Measurements from ENCODE around the gene MYOC. TPM values are rescaled to one million over a fixed set of nuclear protein-coding genes. Genes with fewer than 3 reads are reported as not detected.

The MYOC gene
- total RNA-seq, 1 experiment from 2014 or later = not detected

- H3K79me2 ChIP-seq (ENCODE audit: insufficient read depth, low read length) = no peaks in the 10 kb centered on the region
- H3K9me3 ChIP-seq (ENCODE audit: control insufficient read depth in 1 of 2, insufficient read depth in 1 of 2, low read depth in 1 of 2, low read length in 2 of 2) = no peaks in the 10 kb centered on the region
- H3K27ac ChIP-seq (ENCODE audit: low read depth, low read length) = no peak overlapping the region
- ChIA-PET CTCF (no interaction called here), RAD21 (ENCODE audit: low non-redundant PET in 1 of 2, low total read pairs in 2 of 2, uncharacterized antibody in 2 of 2, unreplicated experiment in 2 of 2) (no interaction called here), POLR2A (no interaction called here)
- no peak overlapping the region for H3K9ac ChIP-seq (ENCODE audit: low read length)
- TF ChIP-seq EZH2phosphoT487 (IDR thresholded peaks at IDR 0.05; ENCODE audit: borderline replicate concordance) (no peak), ZNF274 (IDR thresholded peaks at IDR 0.05; ENCODE audit: low read depth, low read length) (no peak), CEBPB (IDR thresholded peaks at IDR 0.05; ENCODE audit: low read depth) (no peak), POLR2A (IDR thresholded peaks at IDR 0.05; ENCODE audit: borderline replicate concordance, extremely low read depth, insufficient read depth, insufficient read length) (no peak), FOSL1 (IDR thresholded peaks at IDR 0.05; ENCODE audit: low read depth) (no peak), SRF (IDR thresholded peaks at IDR 0.05; ENCODE audit: low read depth) (no peak), SIN3A (IDR thresholded peaks at IDR 0.05; ENCODE audit: low read depth) (no peak), POLR2AphosphoS5 (IDR thresholded peaks at IDR 0.05; ENCODE audit: low read depth, low read length) (no peak), ATF3 (IDR thresholded peaks at IDR 0.05) (no peak), YY1 (IDR thresholded peaks at IDR 0.05; ENCODE audit: extremely low read depth, insufficient replicate concordance, low read depth, low read length) (no peak)
- TF ChIP-seq, protein P1, sequence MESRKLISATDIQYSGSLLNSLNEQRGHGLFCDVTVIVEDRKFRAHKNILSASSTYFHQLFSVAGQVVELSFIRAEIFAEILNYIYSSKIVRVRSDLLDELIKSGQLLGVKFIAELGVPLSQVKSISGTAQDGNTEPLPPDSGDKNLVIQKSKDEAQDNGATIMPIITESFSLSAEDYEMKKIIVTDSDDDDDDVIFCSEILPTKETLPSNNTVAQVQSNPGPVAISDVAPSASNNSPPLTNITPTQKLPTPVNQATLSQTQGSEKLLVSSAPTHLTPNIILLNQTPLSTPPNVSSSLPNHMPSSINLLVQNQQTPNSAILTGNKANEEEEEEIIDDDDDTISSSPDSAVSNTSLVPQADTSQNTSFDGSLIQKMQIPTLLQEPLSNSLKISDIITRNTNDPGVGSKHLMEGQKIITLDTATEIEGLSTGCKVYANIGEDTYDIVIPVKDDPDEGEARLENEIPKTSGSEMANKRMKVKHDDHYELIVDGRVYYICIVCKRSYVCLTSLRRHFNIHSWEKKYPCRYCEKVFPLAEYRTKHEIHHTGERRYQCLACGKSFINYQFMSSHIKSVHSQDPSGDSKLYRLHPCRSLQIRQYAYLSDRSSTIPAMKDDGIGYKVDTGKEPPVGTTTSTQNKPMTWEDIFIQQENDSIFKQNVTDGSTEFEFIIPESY (IDR thresholded peaks at IDR 0.05; ENCODE audit: extremely low read depth, insufficient replicate concordance, low read length) = no peak
- TF ChIP-seq, protein P2, sequence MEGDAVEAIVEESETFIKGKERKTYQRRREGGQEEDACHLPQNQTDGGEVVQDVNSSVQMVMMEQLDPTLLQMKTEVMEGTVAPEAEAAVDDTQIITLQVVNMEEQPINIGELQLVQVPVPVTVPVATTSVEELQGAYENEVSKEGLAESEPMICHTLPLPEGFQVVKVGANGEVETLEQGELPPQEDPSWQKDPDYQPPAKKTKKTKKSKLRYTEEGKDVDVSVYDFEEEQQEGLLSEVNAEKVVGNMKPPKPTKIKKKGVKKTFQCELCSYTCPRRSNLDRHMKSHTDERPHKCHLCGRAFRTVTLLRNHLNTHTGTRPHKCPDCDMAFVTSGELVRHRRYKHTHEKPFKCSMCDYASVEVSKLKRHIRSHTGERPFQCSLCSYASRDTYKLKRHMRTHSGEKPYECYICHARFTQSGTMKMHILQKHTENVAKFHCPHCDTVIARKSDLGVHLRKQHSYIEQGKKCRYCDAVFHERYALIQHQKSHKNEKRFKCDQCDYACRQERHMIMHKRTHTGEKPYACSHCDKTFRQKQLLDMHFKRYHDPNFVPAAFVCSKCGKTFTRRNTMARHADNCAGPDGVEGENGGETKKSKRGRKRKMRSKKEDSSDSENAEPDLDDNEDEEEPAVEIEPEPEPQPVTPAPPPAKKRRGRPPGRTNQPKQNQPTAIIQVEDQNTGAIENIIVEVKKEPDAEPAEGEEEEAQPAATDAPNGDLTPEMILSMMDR (IDR thresholded peaks at IDR 0.05 in 2 of 3, conservative IDR thresholded peaks at IDR 0.05 in 1 of 3; ENCODE audit: borderline replicate concordance in 1 of 3, insufficient read depth in 1 of 3, low read depth in 2 of 3, low read length in 2 of 3) = no peak
- TF ChIP-seq, protein P3, sequence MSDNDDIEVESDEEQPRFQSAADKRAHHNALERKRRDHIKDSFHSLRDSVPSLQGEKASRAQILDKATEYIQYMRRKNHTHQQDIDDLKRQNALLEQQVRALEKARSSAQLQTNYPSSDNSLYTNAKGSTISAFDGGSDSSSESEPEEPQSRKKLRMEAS (IDR thresholded peaks at IDR 0.05) = no peak
- TF ChIP-seq, protein P4, sequence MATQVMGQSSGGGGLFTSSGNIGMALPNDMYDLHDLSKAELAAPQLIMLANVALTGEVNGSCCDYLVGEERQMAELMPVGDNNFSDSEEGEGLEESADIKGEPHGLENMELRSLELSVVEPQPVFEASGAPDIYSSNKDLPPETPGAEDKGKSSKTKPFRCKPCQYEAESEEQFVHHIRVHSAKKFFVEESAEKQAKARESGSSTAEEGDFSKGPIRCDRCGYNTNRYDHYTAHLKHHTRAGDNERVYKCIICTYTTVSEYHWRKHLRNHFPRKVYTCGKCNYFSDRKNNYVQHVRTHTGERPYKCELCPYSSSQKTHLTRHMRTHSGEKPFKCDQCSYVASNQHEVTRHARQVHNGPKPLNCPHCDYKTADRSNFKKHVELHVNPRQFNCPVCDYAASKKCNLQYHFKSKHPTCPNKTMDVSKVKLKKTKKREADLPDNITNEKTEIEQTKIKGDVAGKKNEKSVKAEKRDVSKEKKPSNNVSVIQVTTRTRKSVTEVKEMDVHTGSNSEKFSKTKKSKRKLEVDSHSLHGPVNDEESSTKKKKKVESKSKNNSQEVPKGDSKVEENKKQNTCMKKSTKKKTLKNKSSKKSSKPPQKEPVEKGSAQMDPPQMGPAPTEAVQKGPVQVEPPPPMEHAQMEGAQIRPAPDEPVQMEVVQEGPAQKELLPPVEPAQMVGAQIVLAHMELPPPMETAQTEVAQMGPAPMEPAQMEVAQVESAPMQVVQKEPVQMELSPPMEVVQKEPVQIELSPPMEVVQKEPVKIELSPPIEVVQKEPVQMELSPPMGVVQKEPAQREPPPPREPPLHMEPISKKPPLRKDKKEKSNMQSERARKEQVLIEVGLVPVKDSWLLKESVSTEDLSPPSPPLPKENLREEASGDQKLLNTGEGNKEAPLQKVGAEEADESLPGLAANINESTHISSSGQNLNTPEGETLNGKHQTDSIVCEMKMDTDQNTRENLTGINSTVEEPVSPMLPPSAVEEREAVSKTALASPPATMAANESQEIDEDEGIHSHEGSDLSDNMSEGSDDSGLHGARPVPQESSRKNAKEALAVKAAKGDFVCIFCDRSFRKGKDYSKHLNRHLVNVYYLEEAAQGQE (IDR thresholded peaks at IDR 0.05; ENCODE audit: low read depth) = no peak
- no peaks in the 10 kb centered on the region for H3K9me2 ChIP-seq (ENCODE audit: insufficient read depth)
- H3K4me1 ChIP-seq (ENCODE audit: control insufficient read depth in 1 of 2, insufficient read depth in 2 of 2, low read length in 2 of 2) = no peaks in the 10 kb centered on the region
- no peaks in the 10 kb centered on the region for H4K20me1 ChIP-seq (ENCODE audit: insufficient read depth)
- intact Hi-C loops (cut with micrococcal nuclease) = no loop called here
- no peak overlapping the region for H3K4me3 ChIP-seq (replicated peaks in 1 of 2; ENCODE audit: low read depth in 1 of 2, low read length in 2 of 2)
- H3K36me3 ChIP-seq (ENCODE audit: control insufficient read depth in 1 of 2, insufficient read depth in 2 of 2, low read length in 2 of 2) = peaks cover 0 to 4% of the 10 kb centered on the region in 2 experiments; a peak in 2 of 4 replicates
- no peaks in the 10 kb centered on the region for H3K27me3 ChIP-seq (ENCODE audit: insufficient read depth, low read length)
- no TSS peak for BruUV-seq (replicated peaks)
- H3K4me2 ChIP-seq (ENCODE audit: low read length) = no peak overlapping the region
- H2AFZ ChIP-seq (ENCODE audit: low read depth, low read length, poor library complexity, severe bottlenecking) = no peak overlapping the region
- ATAC-seq (no peak), DNase-seq (ENCODE audit: low read depth, low spot score) (no peak)
These were observed 55.3 kb downstream of the MYOC start for GRCh38 chr1:171597203-171597602.
